Tibial nerve (tissue), 4 donors: Measurements from ENCODE around the gene TMEM260. TPM values are rescaled to one million over a fixed set of nuclear protein-coding genes. Genes with fewer than 3 reads are reported as not detected.

Source experiments
- DNase-seq, 2 donors: peaks; one replicate each; pipeline ENCODE4 v3.0.0-alpha.2; 2019; ENCODE audit warnings: low spot score in 2 of 2
- H3K27ac ChIP-seq, 4 donors: fragments of 200-600 bp; sonication (generic) in 3 of 4; one replicate each; pipeline ENCODE4 v1.5.1; 2017 to 2019; ENCODE audit warnings: mild to moderate bottlenecking in 1 of 4
- H3K27me3 ChIP-seq, 2 donors: fragments of 200-600 bp; sonication (generic) in 1 of 2; one replicate each; pipeline versions ENCODE4 v1.5.1 to v1.6.0; 2017 to 2019
- H3K36me3 ChIP-seq, 3 donors: fragments of 200-600 bp; sonication (generic); one replicate each; pipeline ENCODE4 v1.5.1; 2018 to 2019
- H3K4me1 ChIP-seq, 4 donors: fragments of 200-600 bp; sonication (generic) in 3 of 4; one replicate each; pipeline ENCODE4 v1.5.1; 2017 to 2019
- H3K4me3 ChIP-seq, 4 donors: fragments of 200-600 bp; sonication (generic) in 3 of 4; one replicate each; pipeline ENCODE4 v1.5.1; 2017 to 2019; ENCODE audit warnings: mild to moderate bottlenecking in 1 of 4, moderate library complexity in 1 of 4
- H3K9me3 ChIP-seq, 4 donors: fragments of 200-600 bp; sonication (generic) in 3 of 4; one replicate each; pipeline ENCODE4 v1.5.1; 2017 to 2019
- EP300 ChIP-seq, 2 donors: sonication (generic); formaldehyde crosslinking; IDR thresholded peaks; one replicate each; pipeline ENCODE4 v1.6.1; 2017; ENCODE audit warnings: antibody characterized with exemption in 2 of 2, mild to moderate bottlenecking in 1 of 2
- POLR2A ChIP-seq, 2 donors: fragments of 450-650 bp; IDR thresholded peaks; one replicate each; pipeline ENCODE4 v1.6.1; 2017; ENCODE audit warnings: antibody characterized with exemption in 2 of 2, mild to moderate bottlenecking in 2 of 2, moderate library complexity in 2 of 2
- WGBS, 2 donors: methylation state at CpG; one replicate each; pipeline ENCODE4 v1.1.5; 2018; 5-methylcytosine and 5-hydroxymethylcytosine counted together
- total RNA-seq, 4 donors: library from RNA; depleted of rRNA; stranded (reverse); fragments of >200 nt; gene quantifications; one replicate each; pipeline ENCODE4 v1.1.0, GENCODE V29; 2016
- TF ChIP-seq, protein P1 (sequence below), 5 experiments: fragments of 200-600 bp in 3 of 5; fragments of 450-650 bp in 2 of 5; sonication (generic) in 3 of 5; IDR thresholded peaks; one replicate each; pipeline ENCODE4 v1.5.1; 2016 to 2019; ENCODE audit warnings: antibody characterized with exemption in 5 of 5, mild to moderate bottlenecking in 3 of 5, moderate library complexity in 2 of 5

TMEM260 gene
- total RNA-seq, 4 donors from 2014 or later = 32.1 to 42.1 (median 34.7) TPM

DNA sequence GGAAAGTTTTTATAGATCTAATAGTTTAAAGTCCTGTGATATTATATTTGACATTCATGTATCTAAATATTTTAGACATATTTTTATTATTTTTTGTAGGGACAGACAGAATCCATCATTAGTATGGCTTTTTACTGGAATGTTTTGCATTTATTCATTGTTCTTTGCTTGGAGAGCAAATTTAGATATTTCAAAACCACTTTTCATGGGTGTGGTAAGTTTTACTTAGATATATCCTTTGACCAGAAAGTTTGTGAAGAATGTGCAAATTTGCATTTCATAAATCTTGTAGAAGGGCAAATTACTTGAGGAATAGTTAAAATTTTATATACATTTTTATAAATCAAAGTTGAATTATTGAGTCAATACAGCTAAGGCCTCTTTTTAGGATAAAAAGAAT is 37.5 kb downstream of the TMEM260 start:
- H3K36me3 ChIP-seq = peaks cover 0 to 72% (median 8%) of the 10 kb centered on the region in 3 donors
- H3K4me3 ChIP-seq = no peak overlapping the region
- no peaks in the 10 kb centered on the region for H3K27me3 ChIP-seq
- TF ChIP-seq POLR2A (IDR thresholded peaks at IDR 0.05) (no peak), EP300 (IDR thresholded peaks at IDR 0.05) (no peak)
- TF ChIP-seq, protein P1, sequence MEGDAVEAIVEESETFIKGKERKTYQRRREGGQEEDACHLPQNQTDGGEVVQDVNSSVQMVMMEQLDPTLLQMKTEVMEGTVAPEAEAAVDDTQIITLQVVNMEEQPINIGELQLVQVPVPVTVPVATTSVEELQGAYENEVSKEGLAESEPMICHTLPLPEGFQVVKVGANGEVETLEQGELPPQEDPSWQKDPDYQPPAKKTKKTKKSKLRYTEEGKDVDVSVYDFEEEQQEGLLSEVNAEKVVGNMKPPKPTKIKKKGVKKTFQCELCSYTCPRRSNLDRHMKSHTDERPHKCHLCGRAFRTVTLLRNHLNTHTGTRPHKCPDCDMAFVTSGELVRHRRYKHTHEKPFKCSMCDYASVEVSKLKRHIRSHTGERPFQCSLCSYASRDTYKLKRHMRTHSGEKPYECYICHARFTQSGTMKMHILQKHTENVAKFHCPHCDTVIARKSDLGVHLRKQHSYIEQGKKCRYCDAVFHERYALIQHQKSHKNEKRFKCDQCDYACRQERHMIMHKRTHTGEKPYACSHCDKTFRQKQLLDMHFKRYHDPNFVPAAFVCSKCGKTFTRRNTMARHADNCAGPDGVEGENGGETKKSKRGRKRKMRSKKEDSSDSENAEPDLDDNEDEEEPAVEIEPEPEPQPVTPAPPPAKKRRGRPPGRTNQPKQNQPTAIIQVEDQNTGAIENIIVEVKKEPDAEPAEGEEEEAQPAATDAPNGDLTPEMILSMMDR (IDR thresholded peaks at IDR 0.05) = no peak
- no peaks in the 10 kb centered on the region for H3K4me1 ChIP-seq
- no peaks in the 10 kb centered on the region for H3K9me3 ChIP-seq
- no peak for DNase-seq
- H3K27ac ChIP-seq = no peak overlapping the region

DNA sequence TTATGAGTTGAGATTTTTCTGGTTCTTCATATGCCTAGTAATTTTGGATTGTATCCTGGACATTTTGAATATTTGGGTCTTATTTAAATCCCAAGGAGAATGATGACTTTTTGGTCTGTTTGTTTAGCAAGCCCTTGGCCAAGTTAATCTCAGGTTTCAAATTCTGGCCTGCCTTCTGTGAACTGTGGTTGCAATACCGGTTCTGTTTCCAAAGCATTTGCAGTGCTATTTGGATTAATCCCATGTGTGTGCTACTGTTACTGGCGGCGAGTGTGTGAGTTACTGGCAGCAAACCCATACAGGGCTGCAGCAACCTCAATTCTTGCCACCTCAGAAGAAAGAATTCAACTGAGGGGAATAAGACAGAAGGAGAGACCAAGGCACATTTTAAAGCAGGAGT is 51.1 kb downstream of the TMEM260 start:
- Histone ChIP-seq H3K27me3 (no peaks in the 10 kb centered on the region), H3K36me3 (peaks cover 0 to 99% (median 11%) of the 10 kb centered on the region in 3 donors), H3K9me3 (peaks cover 0 to 24% (median 9%) of the 10 kb centered on the region in 4 donors), H3K4me3 (no peak overlapping the region), H3K4me1 (no peaks in the 10 kb centered on the region), H3K27ac (no peak overlapping the region)
- TF ChIP-seq EP300 (IDR thresholded peaks at IDR 0.05) (no peak), POLR2A (IDR thresholded peaks at IDR 0.05) (no peak)
- TF ChIP-seq, protein P1 (IDR thresholded peaks at IDR 0.05) = no peak
- DNase-seq = no peak
- WGBS, 2 donors = 75 to 85% methylated on average over 3 of the region's 3 CpGs

DNA sequence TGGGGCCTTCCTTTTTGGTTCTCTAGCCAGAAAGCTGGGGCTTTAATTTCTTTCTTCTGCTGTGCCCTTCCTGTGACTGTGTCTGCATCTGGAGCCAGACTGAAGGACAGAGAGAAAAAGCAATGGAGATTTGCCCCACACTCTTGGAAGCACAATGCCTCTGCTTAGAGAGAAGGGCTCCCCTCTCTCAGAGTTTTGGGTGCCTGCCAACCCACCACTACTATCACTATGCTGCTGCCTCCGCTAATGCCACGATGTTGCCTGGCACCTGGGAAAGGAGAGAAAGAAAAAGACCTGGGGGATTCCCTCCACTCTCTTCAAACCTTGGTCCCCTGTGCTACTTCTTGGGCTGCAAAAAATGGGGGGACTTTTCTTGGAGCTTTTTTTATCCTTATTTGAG is 52.6 kb downstream of the TMEM260 start:
- H3K4me1 ChIP-seq = no peaks in the 10 kb centered on the region
- H3K36me3 ChIP-seq = peaks cover 0 to 99% (median 14%) of the 10 kb centered on the region in 3 donors
- 98 to 100% methylated on average over 2 of the region's 2 CpGs for WGBS, 2 donors
- peaks cover 0 to 24% (median 9%) of the 10 kb centered on the region in 4 donors for H3K9me3 ChIP-seq
- DNase-seq = no peak
- no peak overlapping the region for H3K4me3 ChIP-seq
- H3K27me3 ChIP-seq = no peaks in the 10 kb centered on the region
- H3K27ac ChIP-seq = no peak overlapping the region
- no peak for TF ChIP-seq EP300 (IDR thresholded peaks at IDR 0.05)
- TF ChIP-seq POLR2A (IDR thresholded peaks at IDR 0.05) = no peak

DNA sequence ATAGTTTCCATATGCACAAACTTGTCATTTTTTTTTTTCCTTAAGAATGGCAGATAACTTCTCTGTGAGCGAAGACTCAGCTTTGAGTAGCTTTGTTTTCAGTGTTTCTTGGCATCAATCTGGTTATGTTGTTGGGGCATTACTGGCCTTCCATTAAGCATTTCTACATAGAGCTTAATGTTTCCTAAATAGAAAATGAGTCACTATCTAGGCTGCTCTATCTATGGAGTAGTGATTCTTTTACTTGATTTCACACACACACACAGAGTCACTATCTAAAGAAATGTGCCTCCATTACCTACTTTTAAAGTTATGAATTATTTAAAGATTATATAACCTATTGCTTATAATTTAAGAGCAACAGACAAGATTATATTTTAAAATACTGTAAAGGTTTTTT is 53.9 kb downstream of the TMEM260 start:
- no peaks in the 10 kb centered on the region for H3K4me1 ChIP-seq
- no peak for DNase-seq
- no peak overlapping the region for H3K4me3 ChIP-seq
- 95 to 97% methylated on average over 1 of the region's 1 CpG for WGBS, 2 donors
- H3K9me3 ChIP-seq = peaks cover 0 to 20% (median 9%) of the 10 kb centered on the region in 4 donors
- no peaks in the 10 kb centered on the region for H3K27me3 ChIP-seq
- TF ChIP-seq, protein P1 (IDR thresholded peaks at IDR 0.05) = no peak
- TF ChIP-seq POLR2A (IDR thresholded peaks at IDR 0.05) (no peak), EP300 (IDR thresholded peaks at IDR 0.05) (no peak)
- H3K27ac ChIP-seq = no peak overlapping the region
- peaks cover 0 to 100% (median 22%) of the 10 kb centered on the region in 3 donors for H3K36me3 ChIP-seq

DNA sequence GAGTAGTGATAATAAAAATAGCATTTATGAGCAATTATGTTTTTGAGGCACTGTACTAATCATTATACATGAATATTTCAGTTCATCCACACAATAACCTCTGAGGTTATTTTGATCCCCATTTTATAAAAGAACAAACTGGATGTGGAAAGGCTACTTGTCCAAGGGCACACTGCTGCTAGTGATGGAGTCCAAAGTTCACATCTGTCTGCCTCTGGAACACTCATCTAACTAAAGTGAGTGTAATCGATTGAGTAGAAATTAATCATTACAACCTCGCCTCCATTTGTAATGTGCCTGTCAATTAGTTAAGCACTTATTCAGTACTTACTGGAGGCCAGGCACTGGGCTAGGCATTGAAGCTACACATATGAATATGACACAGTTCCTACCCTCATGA is 55.4 kb downstream of the TMEM260 start:
- peaks cover 3 to 100% (median 35%) of the 10 kb centered on the region in 3 donors for H3K36me3 ChIP-seq
- 92 to 98% methylated on average over 2 of the region's 2 CpGs for WGBS, 2 donors
- no peak for DNase-seq
- TF ChIP-seq POLR2A (IDR thresholded peaks at IDR 0.05) (no peak), EP300 (IDR thresholded peaks at IDR 0.05) (no peak)
- TF ChIP-seq, protein P1 (IDR thresholded peaks at IDR 0.05) = no peak
- H3K4me1 ChIP-seq = no peaks in the 10 kb centered on the region
- H3K27ac ChIP-seq = no peak overlapping the region
- no peak overlapping the region for H3K4me3 ChIP-seq
- H3K9me3 ChIP-seq = peaks cover 0 to 11% (median 5%) of the 10 kb centered on the region in 4 donors
- H3K27me3 ChIP-seq = no peaks in the 10 kb centered on the region

DNA sequence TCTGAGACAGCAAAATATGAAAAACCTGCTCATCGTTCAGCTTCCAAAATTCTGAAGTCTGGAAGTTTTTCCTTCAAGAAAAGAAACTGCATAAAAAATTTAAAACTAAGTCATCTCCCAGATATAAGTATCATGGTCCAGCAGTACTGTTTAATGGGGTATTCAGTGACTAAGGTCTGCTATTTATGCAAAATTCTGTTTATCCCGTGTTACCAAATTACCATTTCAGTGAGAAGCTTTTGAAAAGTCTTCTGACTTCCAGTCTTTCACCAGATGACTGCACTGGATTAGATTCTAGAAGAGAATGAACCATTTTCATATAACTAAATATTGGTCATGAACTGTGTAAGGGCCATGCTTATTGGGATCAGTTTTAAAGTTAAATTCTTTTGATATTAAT is 67.9 kb downstream of the TMEM260 start:
- WGBS, 2 donors = 80 to 81% methylated on average over 2 of the region's 2 CpGs
- no peak overlapping the region for H3K4me3 ChIP-seq
- H3K36me3 ChIP-seq = peaks cover 0 to 3% (median 3%) of the 10 kb centered on the region in 3 donors
- H3K27ac ChIP-seq = no peak overlapping the region
- no peak for DNase-seq
- no peaks in the 10 kb centered on the region for H3K9me3 ChIP-seq
- H3K27me3 ChIP-seq = no peaks in the 10 kb centered on the region
- TF ChIP-seq, protein P1 (IDR thresholded peaks at IDR 0.05) = no peak
- TF ChIP-seq POLR2A (IDR thresholded peaks at IDR 0.05) (no peak), EP300 (IDR thresholded peaks at IDR 0.05) (no peak)
- peaks cover 0 to 17% (median 0%) of the 10 kb centered on the region in 4 donors for H3K4me1 ChIP-seq
